ENCODE data around the gene TMEM134. TPM values are rescaled to one million over a fixed set of nuclear protein-coding genes. Genes with fewer than 3 reads are reported as not detected.
A peak's percentile ranks its signal among the peaks of the same experiment; 100 is the strongest.

TMEM134 gene
- total RNA-seq, 1 experiment from 2014 or later, result 73.5 TPM

DNA sequence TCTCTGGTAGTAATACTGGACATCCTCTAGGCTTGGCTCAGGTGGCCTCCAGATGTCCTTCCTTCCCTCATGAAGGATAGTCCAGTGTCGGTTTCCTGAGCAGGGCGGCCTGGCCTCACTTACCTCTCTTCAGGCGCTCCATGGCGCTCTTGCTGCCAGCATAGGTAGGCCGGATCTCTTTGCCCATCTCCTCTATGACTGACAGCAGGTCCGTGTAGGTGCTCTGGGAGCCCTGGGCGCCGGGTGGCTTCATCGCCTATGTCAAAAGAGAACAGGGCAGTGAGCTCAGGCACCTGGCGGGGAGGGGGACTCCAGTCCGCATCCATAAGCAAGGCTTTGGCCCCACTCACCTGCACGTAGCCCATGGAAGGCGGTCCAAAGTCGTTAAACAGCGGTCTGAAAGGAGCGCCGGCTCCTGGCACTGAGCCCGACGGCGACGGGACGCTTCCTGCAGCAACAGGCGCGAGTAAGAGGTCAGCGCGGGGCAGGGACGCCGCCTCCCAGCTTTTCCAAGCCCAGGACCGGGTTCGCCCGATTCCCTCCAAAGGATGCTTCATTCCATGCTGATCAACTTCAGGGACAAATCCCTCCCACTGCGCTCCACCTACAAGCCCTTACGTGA, 38.3 kb upstream of the TMEM134 start:
- H3K4me3 ChIP-seq (ENCODE audit: low read length), result peak overlapping the region; percentile 76
- CTCF ChIA-PET, result no interaction called here
- ATAC-seq (peak; percentile 22), DNase-seq (peak; percentile 82)
- 0 out of 2 replicates have a peak, but pooled peaks cover 4% of the 10 kb centered on the region for H4K20me1 ChIP-seq (ENCODE audit: low read length)
- TF ChIP-seq EZH2phosphoT487 (IDR thresholded peaks at IDR 0.05; ENCODE audit: borderline replicate concordance, low read length), result no peak
- TF ChIP-seq EZH2 (IDR thresholded peaks at IDR 0.05; ENCODE audit: low read length, unreplicated experiment), result no peak
- no peak for TF ChIP-seq CTCF (conservative IDR thresholded peaks at IDR 0.05; ENCODE audit: low read depth, low read length)
- H3K4me1 ChIP-seq (ENCODE audit: insufficient read depth, low read length), result peaks cover 33% of the 10 kb centered on the region
- peak overlapping the region; percentile 95 for H3K4me2 ChIP-seq (ENCODE audit: low read length)
- no peaks in the 10 kb centered on the region for H3K27me3 ChIP-seq (ENCODE audit: low read length)
- H3K9ac ChIP-seq (ENCODE audit: low read length), result peak overlapping the region; percentile 72
- no peaks in the 10 kb centered on the region for H3K9me2 ChIP-seq (replicated peaks; ENCODE audit: low read length)
- H2AFZ ChIP-seq (ENCODE audit: low read length), result peak overlapping the region; percentile 68
- no peaks in the 10 kb centered on the region for H3K36me3 ChIP-seq (ENCODE audit: low read depth, low read length)
- H3K79me2 ChIP-seq (ENCODE audit: low read length), result peaks cover 31% of the 10 kb centered on the region
- TSS peak; percentile 82 for BruUV-seq (replicated peaks)
- no peaks in the 10 kb centered on the region for H3F3A ChIP-seq (ENCODE audit: low read length, unreplicated experiment)
- H3K9me3 ChIP-seq (ENCODE audit: low read length), result no peaks in the 10 kb centered on the region
- POLR2A ChIA-PET (ENCODE audit: unreplicated experiment), result interaction anchor here (0.6 kb wide), 1 partner anchor 26 kb away, joined by 3 read pairs; no protein-coding TSS in a partner anchor
- intact Hi-C loops (cut with micrococcal nuclease), result loop anchor here (2.0 to 5.0 kb wide), 2 partner anchors 80 to 117 kb away; partner anchors contain the start of genes RAD9A and RPS6KB2
- H3K27ac ChIP-seq (ENCODE audit: low read length), result peak overlapping the region; percentile 66

- Histone ChIP-seq H3K4me1 (ENCODE audit: insufficient read depth, low read length) (peaks cover 33% of the 10 kb centered on the region), H3K4me3 (ENCODE audit: low read length) (peak overlapping the region; percentile 76), H2AFZ (ENCODE audit: low read length) (no peak overlapping the region), H3K9ac (ENCODE audit: low read length) (peak overlapping the region; percentile 72), H3K27me3 (ENCODE audit: low read length) (no peaks in the 10 kb centered on the region), H3K9me3 (ENCODE audit: low read length) (no peaks in the 10 kb centered on the region), H3K9me2 (replicated peaks; ENCODE audit: low read length) (no peaks in the 10 kb centered on the region), H3K36me3 (ENCODE audit: low read depth, low read length) (no peaks in the 10 kb centered on the region), H3K4me2 (ENCODE audit: low read length) (peak overlapping the region; percentile 95), H3K79me2 (ENCODE audit: low read length) (peaks cover 31% of the 10 kb centered on the region), H3F3A (ENCODE audit: low read length, unreplicated experiment) (no peaks in the 10 kb centered on the region), H4K20me1 (ENCODE audit: low read length) (0 out of 2 replicates have a peak, but pooled peaks cover 4% of the 10 kb centered on the region), H3K27ac (ENCODE audit: low read length) (peak overlapping the region; percentile 20; the same call in 1 of the 2 replicates)
- TF ChIP-seq CTCF (conservative IDR thresholded peaks at IDR 0.05; ENCODE audit: low read depth, low read length) (peak; percentile 47; the same call in 1 of the 2 replicates), EZH2 (IDR thresholded peaks at IDR 0.05; ENCODE audit: low read length, unreplicated experiment) (no peak)
- ATAC-seq (no peak), DNase-seq (no peak)
- ChIA-PET CTCF (no interaction called here), POLR2A (ENCODE audit: unreplicated experiment) (no interaction called here)
- no TSS peak for BruUV-seq (replicated peaks)
- intact Hi-C loops (cut with micrococcal nuclease), result loop anchor here (1.0 to 5.0 kb wide), 4 partner anchors 42 to 116 kb away; partner anchors contain the start of genes CORO1B, RAD9A and RPS6KB2
Measured at GRCh38 chr11:67506426-67507051, 37.5 kb upstream of the TMEM134 start.
